ENCODE measurements around the gene EIF3L. TPM values are rescaled to one million over a fixed set of nuclear protein-coding genes. Genes with fewer than 3 reads are reported as not detected.
A peak's percentile ranks its signal among the peaks of the same experiment; 100 is the strongest.
"Not testable (repeated sequence)": the region's sequence is repeated elsewhere in the genome, so short reads cannot be mapped to it uniquely, and the experiment has no call there.

Gene EIF3L
- 644 TPM for polyA plus RNA-seq
- long read RNA-seq, donor 1, transcript EIF3L-209 (2 exons, 348 nt), result minor isoform, 9 of 154 reads
- long read RNA-seq, donor 1, transcript EIF3L-203 (13 exons, 3,220 nt), result major isoform, 94 of 154 reads
- long read RNA-seq, donor 1, partial matches to known transcripts, result 44 of 154 reads
- long read RNA-seq, donor 1, other reads (novel, unspliced or antisense), result 5 of 154 reads
- long read RNA-seq, donor 2, transcript EIF3L-203 (13 exons, 3,220 nt), result major isoform, 174 of 345 reads
- long read RNA-seq, donor 2, transcript EIF3L-209 (2 exons, 348 nt), result minor isoform, 15 of 345 reads
- long read RNA-seq, donor 2, partial matches to known transcripts, result 134 of 345 reads
- long read RNA-seq, donor 2, other reads (novel, unspliced or antisense), result 20 of 345 reads
- long read RNA-seq, donor 3, transcript EIF3L-209 (2 exons, 348 nt), result minor isoform, 41 of 475 reads
- long read RNA-seq, donor 3, transcript EIF3L-203 (13 exons, 3,220 nt), result major isoform, 228 of 475 reads
- long read RNA-seq, donor 3, partial matches to known transcripts, result 189 of 475 reads
- long read RNA-seq, donor 3, other reads (novel, unspliced or antisense), result 12 of 475 reads
- long read RNA-seq, donor 4, transcript EIF3L-203 (13 exons, 3,220 nt), result major isoform, 22 of 23 reads
- long read RNA-seq, donor 4, partial matches to known transcripts, result 0 of 23 reads
- long read RNA-seq, donor 4, other reads (novel, unspliced or antisense), result 0 of 23 reads
- long read RNA-seq, donor 5, transcript EIF3L-203 (13 exons, 3,220 nt), result major isoform, 93 of 125 reads
- long read RNA-seq, donor 5, partial matches to known transcripts, result 28 of 125 reads
- long read RNA-seq, donor 5, other reads (novel, unspliced or antisense), result 0 of 125 reads
- long read RNA-seq, donor 6, transcript EIF3L-209 (2 exons, 348 nt), result minor isoform, 26 of 311 reads
- long read RNA-seq, donor 6, transcript EIF3L-203 (13 exons, 3,220 nt), result major isoform, 146 of 311 reads
- long read RNA-seq, donor 6, partial matches to known transcripts, result 128 of 311 reads
- long read RNA-seq, donor 6, other reads (novel, unspliced or antisense), result 8 of 311 reads
- long read RNA-seq, donor 7, transcript EIF3L-203 (13 exons, 3,220 nt), result major isoform, 72 of 124 reads
- long read RNA-seq, donor 7, transcript EIF3L-209 (2 exons, 348 nt), result minor isoform, 9 of 124 reads
- long read RNA-seq, donor 7, partial matches to known transcripts, result 40 of 124 reads
- long read RNA-seq, donor 7, other reads (novel, unspliced or antisense), result 0 of 124 reads
- long read RNA-seq, donor 8, transcript EIF3L-203 (13 exons, 3,220 nt), result major isoform, 178 of 358 reads
- long read RNA-seq, donor 8, transcript EIF3L-209 (2 exons, 348 nt), result minor isoform, 26 of 358 reads
- long read RNA-seq, donor 8, partial matches to known transcripts, result 141 of 358 reads
- long read RNA-seq, donor 8, other reads (novel, unspliced or antisense), result 7 of 358 reads
- long read RNA-seq, donor 9, transcript EIF3L-209 (2 exons, 348 nt), result minor isoform, 14 of 326 reads
- long read RNA-seq, donor 9, transcript EIF3L-203 (13 exons, 3,220 nt), result major isoform, 180 of 326 reads
- long read RNA-seq, donor 9, partial matches to known transcripts, result 119 of 326 reads
- long read RNA-seq, donor 9, other reads (novel, unspliced or antisense), result 8 of 326 reads
- long read RNA-seq, donor 10, transcript EIF3L-203 (13 exons, 3,220 nt), result major isoform, 182 of 334 reads
- long read RNA-seq, donor 10, transcript EIF3L-209 (2 exons, 348 nt), result minor isoform, 15 of 334 reads
- long read RNA-seq, donor 10, partial matches to known transcripts, result 129 of 334 reads
- long read RNA-seq, donor 10, other reads (novel, unspliced or antisense), result 5 of 334 reads
- long read RNA-seq, donor 11, transcript EIF3L-209 (2 exons, 348 nt), result minor isoform, 12 of 211 reads
- long read RNA-seq, donor 11, transcript EIF3L-203 (13 exons, 3,220 nt), result major isoform, 108 of 211 reads
- long read RNA-seq, donor 11, partial matches to known transcripts, result 78 of 211 reads
- long read RNA-seq, donor 11, other reads (novel, unspliced or antisense), result 8 of 211 reads

- WGBS (ENCODE audit: insufficient coverage, low lambda C conversion rate), result no CpG with 5 or more reads among the region's 49 CpGs
- peaks cover 3% of the 10 kb centered on the region for H3K9me3 ChIP-seq (ENCODE audit: control insufficient read depth, low read depth, low read length)
These were observed at the start of gene EIF3L for GRCh38 chr22:37849089-37849751. Gene EIF3L, plus strand, starts transcription at chr22:37849419. Its CDS starts 31 bp downstream, at chr22:37849450.

DNA sequence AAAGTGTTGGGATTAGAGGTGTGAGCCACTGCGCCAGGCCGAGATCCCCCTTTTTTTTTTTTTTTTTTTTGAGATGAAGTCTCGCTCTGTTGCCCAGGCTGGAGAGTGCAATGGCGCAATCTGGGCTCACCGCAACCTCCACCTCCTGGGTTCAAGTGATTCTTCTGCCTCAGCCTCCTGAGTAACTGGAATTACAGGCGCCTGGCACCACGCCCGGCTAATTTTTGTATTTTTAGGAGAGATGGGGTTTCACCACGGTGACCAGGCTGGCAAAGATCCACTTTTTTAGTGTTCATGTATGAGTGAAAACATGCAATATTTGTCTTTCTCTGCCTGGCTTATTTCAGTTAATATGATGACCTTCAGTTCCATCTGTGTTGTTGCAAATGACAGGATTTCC is 49.2 kb upstream of the EIF3L start:
- not testable (repeated sequence) for H3K27me3 ChIP-seq (ENCODE audit: control insufficient read depth, insufficient read depth, low read length); H3K36me3 ChIP-seq (ENCODE audit: control insufficient read depth, insufficient read depth, low read length); DNase-seq; H3K9me3 ChIP-seq (ENCODE audit: control insufficient read depth, low read depth, low read length); H3K4me3 ChIP-seq (ENCODE audit: low read length); H3K27ac ChIP-seq (ENCODE audit: low read length)
- H3K4me1 ChIP-seq (ENCODE audit: control insufficient read depth, insufficient read depth, low read length), result peaks cover 24% of the 10 kb centered on the region
- WGBS (ENCODE audit: insufficient coverage, low lambda C conversion rate), result 83% methylated on average over 1 of the region's 9 CpGs

More at GRCh38 chr22:37849089-37849751, at the start of gene EIF3L:
- H3K4me1 ChIP-seq (ENCODE audit: control insufficient read depth, insufficient read depth, low read length), result peaks cover 7% of the 10 kb centered on the region
- H3K27ac ChIP-seq (ENCODE audit: low read length), result peak within 1 kb of the TSS; percentile 90
- H3K4me3 ChIP-seq (ENCODE audit: low read length), result peak within 1 kb of the TSS; percentile 88
- peak; percentile 89 to 94 for DNase-seq
- H3K36me3 ChIP-seq (ENCODE audit: control insufficient read depth, insufficient read depth, low read length), result peaks cover 27% of the 10 kb centered on the region
- H3K27me3 ChIP-seq (ENCODE audit: control insufficient read depth, insufficient read depth, low read length), result no peaks in the 10 kb centered on the region

DNA sequence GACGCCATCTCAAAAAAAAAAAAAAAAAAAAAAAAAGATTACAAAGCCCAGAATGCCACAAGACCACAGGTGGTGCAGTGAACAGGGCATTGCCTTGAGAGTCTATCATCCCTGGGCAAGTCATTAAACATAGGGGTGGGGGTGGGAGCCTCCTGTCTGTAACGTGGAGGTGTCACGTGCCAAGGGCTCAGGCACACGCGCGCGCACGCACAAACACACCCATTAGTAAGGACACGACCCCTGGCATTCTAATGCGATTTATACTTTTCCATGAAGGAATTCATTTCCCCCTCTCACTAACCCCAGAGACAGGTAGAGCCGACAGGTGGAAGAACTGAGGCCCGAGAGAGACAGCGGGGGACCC is 47.3 kb upstream of the EIF3L start:
- Histone ChIP-seq H3K4me3 (ENCODE audit: low read length) (peak overlapping the region; percentile 75), H3K27ac (ENCODE audit: low read length) (no peak overlapping the region), H3K9me3 (ENCODE audit: control insufficient read depth, low read depth, low read length) (peaks cover 3% of the 10 kb centered on the region), H3K4me1 (ENCODE audit: control insufficient read depth, insufficient read depth, low read length) (peaks cover 26% of the 10 kb centered on the region), H3K36me3 (ENCODE audit: control insufficient read depth, insufficient read depth, low read length) (no peaks in the 10 kb centered on the region), H3K27me3 (ENCODE audit: control insufficient read depth, insufficient read depth, low read length) (no peaks in the 10 kb centered on the region)
- peak; percentile 66 to 75 for DNase-seq
- no CpG with 5 or more reads among the region's 13 CpGs for WGBS (ENCODE audit: insufficient coverage, low lambda C conversion rate)

DNA sequence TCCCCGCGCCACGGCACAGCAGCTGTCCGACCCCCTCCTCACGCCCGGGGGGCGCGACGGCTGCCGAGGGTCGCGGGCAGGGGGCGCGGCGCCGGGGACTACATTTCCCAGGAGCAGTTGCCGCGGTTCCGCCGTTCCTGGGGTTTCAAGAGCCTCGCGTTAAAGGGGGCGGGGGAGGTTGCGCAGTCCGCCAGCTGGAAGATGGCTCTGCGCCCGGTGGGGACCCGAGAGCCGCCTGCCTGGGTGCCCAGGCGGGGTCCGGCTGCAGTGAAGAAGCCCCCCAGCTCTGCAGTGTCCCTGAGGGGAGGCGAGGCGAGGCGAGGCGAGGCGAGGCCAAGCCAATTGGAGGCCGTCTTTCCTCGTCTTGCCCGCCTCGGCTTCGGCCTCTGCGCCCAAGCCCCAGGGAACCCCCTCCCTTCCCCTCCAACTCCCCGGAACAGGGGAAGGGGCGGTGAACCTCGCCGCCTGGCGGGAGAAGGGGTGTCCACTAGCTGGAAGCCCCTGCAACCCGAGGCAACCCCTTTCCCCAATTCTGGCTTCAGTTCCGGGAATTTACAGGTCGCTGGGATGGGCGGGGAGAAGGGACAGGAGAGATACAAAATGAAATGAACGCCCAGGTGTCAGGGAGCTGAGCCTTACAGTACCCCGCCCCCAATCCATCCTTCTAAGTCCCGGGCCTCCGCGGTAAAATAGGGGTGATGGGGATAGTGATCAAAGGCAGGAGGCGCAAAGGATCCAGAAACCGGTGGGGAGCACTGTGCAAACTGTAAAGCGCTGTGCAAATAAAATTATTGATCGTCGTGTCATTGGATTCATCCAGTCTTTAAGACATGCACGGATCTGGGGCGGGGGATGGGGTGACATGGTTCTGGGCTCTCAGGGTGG is 46.7 kb upstream of the EIF3L start:
- peaks cover 26% of the 10 kb centered on the region for H3K4me1 ChIP-seq (ENCODE audit: control insufficient read depth, insufficient read depth, low read length)
- no CpG with 5 or more reads among the region's 63 CpGs for WGBS (ENCODE audit: insufficient coverage, low lambda C conversion rate)
- peak; percentile 62 to 86 for DNase-seq
- peak overlapping the region; percentile 71 for H3K27ac ChIP-seq (ENCODE audit: low read length)
- H3K27me3 ChIP-seq (ENCODE audit: control insufficient read depth, insufficient read depth, low read length), result no peaks in the 10 kb centered on the region
- H3K9me3 ChIP-seq (ENCODE audit: control insufficient read depth, low read depth, low read length), result peaks cover 3% of the 10 kb centered on the region
- H3K4me3 ChIP-seq (ENCODE audit: low read length), result peak overlapping the region; percentile 75
- no peaks in the 10 kb centered on the region for H3K36me3 ChIP-seq (ENCODE audit: control insufficient read depth, insufficient read depth, low read length)

DNA sequence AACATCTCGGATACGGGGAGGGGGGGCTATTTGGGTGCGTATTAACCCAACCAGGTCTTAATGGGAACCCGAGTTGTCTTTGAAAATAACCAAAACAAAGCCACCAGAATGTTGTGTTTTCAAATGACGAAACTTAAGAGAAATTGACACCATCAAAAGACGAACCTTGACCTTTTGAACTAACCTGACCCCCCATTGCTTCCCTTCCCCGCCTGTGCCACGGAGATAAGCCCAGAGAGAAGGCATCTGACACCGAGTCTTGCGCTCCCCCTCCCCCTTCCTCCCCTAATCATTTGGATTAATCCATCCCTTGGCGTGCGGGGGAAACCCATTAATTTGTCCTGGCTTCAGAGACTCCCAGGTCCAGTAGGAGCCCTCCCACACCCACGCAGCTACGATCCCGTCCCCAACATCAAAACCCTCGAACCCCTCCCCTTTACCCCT is 46.0 kb upstream of the EIF3L start:
- Histone ChIP-seq H3K4me3 (ENCODE audit: low read length) (peak overlapping the region; percentile 75), H3K4me1 (ENCODE audit: control insufficient read depth, insufficient read depth, low read length) (peaks cover 28% of the 10 kb centered on the region), H3K27ac (ENCODE audit: low read length) (peak overlapping the region; percentile 71), H3K27me3 (ENCODE audit: control insufficient read depth, insufficient read depth, low read length) (no peaks in the 10 kb centered on the region), H3K9me3 (ENCODE audit: control insufficient read depth, low read depth, low read length) (peaks cover 3% of the 10 kb centered on the region), H3K36me3 (ENCODE audit: control insufficient read depth, insufficient read depth, low read length) (no peaks in the 10 kb centered on the region)
- peak; percentile 57 to 77 for DNase-seq
- no CpG with 5 or more reads among the region's 16 CpGs for WGBS (ENCODE audit: insufficient coverage, low lambda C conversion rate)

DNA sequence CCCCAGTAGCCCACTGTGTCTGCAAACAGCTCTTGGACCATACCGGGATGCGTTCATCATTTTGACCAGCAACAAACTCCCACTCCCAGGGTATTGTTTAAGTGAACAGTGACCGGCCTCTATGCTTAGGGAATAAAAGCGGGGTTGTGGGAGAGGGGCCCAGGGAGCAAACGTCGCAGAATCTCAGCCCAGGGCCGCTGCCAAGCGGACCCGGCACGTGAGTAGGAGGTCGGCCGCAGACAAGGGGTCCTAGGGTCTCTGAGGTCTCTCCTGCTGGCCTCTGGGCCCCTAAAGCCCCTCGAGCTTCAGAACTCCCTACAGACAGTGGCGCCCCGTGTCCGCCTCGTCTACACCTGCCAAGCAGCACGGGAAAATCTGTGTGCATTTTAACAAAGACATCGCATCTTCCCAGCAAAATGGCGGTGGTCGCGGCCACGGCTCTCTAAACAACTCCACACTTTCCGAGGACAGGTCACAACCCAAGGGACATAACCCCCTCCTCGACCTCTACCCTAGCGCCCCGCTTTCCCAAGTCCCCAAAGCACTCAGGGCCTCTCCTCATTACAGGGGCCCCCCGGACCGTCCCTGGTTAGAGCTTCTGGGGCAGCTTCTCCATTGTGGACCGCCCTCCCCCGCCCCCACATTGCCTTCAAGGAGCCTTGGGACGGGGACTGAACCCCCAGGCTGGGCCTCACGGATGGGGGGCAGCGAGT is 45.4 kb upstream of the EIF3L start:
- WGBS (ENCODE audit: insufficient coverage, low lambda C conversion rate), result no CpG with 5 or more reads among the region's 34 CpGs
- DNase-seq, result peak in 1 of 2 donors; percentile 48
- Histone ChIP-seq H3K27me3 (ENCODE audit: control insufficient read depth, insufficient read depth, low read length) (no peaks in the 10 kb centered on the region), H3K4me3 (ENCODE audit: low read length) (peak overlapping the region; percentile 75), H3K27ac (ENCODE audit: low read length) (peak overlapping the region; percentile 71), H3K4me1 (ENCODE audit: control insufficient read depth, insufficient read depth, low read length) (peaks cover 31% of the 10 kb centered on the region), H3K9me3 (ENCODE audit: control insufficient read depth, low read depth, low read length) (peaks cover 3% of the 10 kb centered on the region), H3K36me3 (ENCODE audit: control insufficient read depth, insufficient read depth, low read length) (no peaks in the 10 kb centered on the region)

DNA sequence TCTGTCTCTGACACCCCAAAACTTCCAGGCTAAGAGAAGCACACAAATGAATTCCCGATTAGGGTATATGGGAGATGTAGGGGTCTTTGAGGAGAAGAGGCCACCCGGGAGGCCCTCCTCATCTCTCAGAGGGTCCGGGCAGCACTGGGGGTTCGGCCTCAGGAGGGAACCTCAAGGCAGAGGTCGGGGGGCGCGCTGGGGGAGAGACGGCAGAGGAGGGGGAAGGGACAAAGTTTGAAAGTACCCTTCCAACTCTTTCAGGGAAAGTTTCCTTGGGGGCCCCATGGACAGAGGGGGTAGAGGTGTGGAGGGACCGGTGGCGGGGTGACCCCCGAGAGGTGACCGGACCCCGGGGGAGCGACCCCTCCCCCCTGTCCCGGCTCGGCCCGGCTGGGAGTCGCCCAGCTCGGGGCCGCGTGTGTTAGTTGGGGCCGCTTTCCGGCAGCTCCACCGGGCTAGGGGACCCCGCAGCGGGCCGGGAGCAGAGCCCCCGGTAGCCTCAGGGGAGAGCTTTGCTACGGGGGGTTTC is 44.8 kb upstream of the EIF3L start:
- peaks cover 3% of the 10 kb centered on the region for H3K9me3 ChIP-seq (ENCODE audit: control insufficient read depth, low read depth, low read length)
- H3K4me1 ChIP-seq (ENCODE audit: control insufficient read depth, insufficient read depth, low read length), result peaks cover 31% of the 10 kb centered on the region
- peak in 1 of 2 donors; percentile 48 for DNase-seq
- no peaks in the 10 kb centered on the region for H3K36me3 ChIP-seq (ENCODE audit: control insufficient read depth, insufficient read depth, low read length)
- peak overlapping the region; percentile 34 for H3K27ac ChIP-seq (ENCODE audit: low read length)
- no peaks in the 10 kb centered on the region for H3K27me3 ChIP-seq (ENCODE audit: control insufficient read depth, insufficient read depth, low read length)
- WGBS (ENCODE audit: insufficient coverage, low lambda C conversion rate), result no CpG with 5 or more reads among the region's 29 CpGs
- peak overlapping the region; percentile 68 for H3K4me3 ChIP-seq (ENCODE audit: low read length)
